OCI-M2 (cell line): ENCODE data around the gene HLF.

Source experiments
- DNase-seq: peaks from one replicate; lab custom pipeline; 2025; ENCODE audit not compliant: unreplicated experiment; lab: John Stamatoyannopoulos, UW

HLF gene

GRCh38 chr17:55289978-55290377 is 25.2 kb downstream of the HLF start:
- DNase-seq, result no peak

- no peak for DNase-seq
Measured at GRCh38 chr17:55290492-55291113, 25.8 kb downstream of the HLF start.

DNA sequence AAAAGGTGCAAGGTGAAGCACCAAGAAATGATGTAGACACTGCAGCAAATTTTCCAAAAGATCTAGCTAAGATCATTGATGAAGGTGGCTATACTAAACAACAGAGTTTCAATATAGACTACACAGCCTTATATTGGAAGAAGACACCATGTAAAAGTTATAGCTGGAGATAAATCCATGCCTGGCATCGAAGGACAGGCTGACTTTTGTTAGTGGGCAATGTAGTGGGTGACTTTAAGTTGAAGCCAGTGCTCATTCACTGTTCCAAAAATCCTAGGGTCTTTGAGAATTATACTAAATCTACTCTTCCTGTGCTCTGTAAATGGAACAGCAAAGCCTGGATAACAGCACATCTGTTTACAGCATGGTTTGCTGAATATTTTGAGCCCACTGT is 26.4 kb downstream of the HLF start:
- DNase-seq, result no peak

DNA sequence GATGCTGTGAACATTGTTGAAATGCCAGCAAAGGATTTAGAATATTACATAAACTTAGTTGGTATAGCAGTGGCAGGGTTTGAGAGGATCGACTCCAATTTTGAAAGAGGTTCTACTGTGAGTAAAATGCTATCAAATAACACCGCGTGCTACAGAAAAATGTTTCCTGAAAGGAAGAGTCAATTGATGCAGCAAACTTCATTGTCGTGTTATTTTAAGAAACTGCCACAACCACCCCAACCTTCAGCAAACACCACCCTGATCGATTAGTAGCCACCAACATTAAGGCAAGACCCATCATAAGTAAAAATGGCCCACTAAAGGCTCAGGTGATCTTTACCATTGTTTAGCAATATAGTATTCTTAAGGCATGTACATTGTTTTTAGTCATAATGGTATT is 27.3 kb downstream of the HLF start:
- DNase-seq, result no peak

- DNase-seq, result no peak
Measured at GRCh38 chr17:55294042-55294751, 29.4 kb downstream of the HLF start.

DNA sequence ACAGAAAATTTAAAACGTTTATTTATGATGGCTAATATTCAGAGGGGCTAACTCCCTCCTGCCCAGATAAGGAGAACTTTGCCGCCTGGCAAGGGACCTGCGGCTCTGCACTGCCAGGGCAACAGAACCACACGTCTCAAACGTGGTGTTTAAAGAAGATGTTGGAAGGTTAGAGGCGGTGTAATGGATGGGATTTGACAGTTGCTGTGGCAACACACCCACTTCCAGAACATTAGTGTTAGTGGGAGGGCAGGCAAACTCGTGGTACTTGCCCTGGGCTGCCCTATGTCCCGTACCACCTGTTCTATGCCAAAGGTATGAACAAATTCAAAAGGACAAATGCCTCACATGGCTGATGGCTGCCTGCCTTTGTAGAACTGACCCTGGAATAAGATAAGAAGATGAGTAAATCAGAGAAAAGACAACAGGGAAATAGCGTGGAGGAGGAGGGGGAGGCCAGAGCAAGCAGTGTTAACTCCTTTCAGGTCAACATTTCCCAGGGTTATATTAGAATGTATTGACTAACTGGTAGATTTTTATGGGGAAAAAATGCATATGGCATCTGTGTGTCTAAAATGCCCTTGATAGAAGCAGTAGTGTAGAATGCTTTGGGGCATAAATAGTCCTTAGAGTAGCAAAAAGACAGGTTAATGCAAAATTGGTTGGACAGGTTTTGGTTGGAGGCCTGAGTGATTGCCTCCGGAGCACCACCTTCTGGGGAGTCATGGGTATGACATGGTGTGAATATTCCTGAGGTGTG is 30.8 kb downstream of the HLF start:
- no peak for DNase-seq

DNA sequence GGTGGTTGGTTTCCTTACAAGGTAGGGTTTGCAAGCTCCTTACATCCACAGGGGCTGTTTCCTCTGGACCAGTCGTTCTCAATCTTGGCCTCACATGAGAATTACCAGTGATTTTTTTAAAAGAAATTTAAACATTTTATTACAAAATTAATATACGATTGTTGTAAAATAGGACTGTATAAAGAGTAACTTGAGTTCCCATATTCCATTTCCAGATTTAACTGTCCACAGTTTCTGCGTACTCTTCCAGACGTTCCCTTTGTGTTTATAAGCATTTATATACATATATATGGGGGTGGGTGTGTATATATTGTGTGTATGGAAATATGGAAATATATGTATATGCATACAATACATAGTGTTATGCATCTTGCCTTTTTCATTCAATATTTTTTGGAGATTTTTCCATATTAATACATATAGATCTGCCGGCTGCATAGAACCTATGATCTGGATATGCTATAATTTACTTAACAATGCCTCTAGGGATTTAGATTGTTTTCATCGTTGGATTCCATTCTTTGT is 31.5 kb downstream of the HLF start:
- no peak for DNase-seq

- DNase-seq, result no peak
Measured at GRCh38 chr17:55296699-55297098, 31.9 kb downstream of the HLF start.

GRCh38 chr17:55298111-55298730 is 33.5 kb downstream of the HLF start:
- DNase-seq, result no peak

DNA sequence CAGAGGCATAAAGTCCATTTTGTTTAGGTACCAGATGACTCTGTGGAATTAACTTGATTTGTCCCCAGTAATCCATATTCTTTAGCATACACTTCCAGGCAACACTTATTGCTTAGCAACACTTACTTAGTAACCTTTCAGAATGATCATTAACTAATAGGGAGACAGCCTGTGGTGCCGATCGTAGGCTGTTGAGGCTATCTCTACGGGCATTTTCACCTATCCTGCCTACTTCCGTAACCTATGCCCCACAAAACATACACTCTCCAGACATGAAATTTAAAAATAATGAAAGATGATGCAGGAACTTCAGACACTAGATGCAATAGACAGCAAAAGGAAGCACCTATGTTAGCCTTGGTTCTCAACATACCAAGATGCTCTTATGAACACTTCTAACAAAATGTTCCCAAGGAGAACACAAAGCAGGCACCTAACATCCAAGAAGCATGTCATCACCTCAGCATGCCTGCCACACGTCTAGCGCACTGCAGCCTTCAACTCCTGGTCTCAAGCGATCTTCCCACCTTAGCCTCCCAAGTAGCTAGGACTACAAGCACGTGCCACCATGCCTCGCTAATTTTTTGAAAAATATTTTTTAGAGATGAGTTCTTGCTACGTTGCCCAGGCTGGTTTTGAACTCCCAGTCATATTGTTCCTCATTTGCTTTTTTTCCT is 34.5 kb downstream of the HLF start:
- no peak for DNase-seq

DNA sequence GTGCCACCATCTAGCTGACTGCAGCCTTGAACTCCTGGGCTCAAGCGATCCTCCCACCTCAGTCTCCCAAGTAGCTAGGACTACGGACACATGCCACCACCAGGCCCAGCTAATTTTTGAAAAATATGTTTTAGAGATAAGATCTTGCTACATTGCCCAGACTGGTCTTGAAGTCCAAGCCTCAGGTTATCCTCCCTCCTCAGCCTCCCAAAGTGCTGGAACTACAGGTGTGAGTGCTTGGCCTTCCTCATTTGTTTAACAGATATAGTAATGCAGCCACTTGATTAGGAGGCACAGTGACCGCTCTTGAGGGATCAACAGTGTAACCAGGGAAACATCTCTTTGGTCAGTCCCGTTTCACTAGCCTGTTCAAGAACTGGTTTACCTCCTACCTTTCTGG is 35.1 kb downstream of the HLF start:
- no peak for DNase-seq

DNA sequence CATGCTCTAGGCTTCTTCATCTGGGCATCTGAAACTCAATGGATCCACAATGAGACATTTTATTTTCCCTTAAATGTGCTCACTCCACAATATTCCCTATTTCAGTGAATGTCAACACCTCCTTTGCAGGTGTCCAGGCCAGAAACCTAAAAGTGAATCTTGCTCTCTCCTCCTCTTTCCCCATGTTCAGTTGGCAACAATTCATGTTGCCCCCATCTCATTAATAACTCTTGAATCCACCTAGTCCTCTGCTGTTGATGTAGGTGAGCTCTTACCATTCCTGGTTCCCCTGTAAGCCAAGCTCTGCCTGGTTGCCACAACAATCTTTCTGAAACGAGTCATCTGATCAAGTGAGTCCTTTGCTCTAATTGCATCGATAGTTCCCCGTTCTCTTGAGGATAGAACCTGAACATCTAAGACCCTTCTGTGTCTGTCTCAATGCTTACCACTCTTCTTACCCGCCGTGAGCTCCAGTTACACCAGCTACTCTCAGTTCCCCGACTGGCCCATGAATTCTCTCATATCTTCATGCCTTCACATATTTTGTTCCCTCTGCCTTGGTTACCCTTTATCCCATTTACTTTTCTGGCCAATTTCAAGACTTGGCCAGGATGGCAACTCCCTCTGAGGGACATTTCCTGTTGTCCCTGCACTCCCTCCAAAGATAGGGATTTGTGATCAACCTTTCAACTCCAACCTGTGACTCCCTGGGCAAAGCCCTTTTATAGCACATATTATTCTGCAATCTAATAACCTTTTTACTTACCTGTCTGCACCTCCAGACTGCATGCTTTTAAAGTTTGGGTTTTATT is 35.9 kb downstream of the HLF start:
- no peak for DNase-seq

DNA sequence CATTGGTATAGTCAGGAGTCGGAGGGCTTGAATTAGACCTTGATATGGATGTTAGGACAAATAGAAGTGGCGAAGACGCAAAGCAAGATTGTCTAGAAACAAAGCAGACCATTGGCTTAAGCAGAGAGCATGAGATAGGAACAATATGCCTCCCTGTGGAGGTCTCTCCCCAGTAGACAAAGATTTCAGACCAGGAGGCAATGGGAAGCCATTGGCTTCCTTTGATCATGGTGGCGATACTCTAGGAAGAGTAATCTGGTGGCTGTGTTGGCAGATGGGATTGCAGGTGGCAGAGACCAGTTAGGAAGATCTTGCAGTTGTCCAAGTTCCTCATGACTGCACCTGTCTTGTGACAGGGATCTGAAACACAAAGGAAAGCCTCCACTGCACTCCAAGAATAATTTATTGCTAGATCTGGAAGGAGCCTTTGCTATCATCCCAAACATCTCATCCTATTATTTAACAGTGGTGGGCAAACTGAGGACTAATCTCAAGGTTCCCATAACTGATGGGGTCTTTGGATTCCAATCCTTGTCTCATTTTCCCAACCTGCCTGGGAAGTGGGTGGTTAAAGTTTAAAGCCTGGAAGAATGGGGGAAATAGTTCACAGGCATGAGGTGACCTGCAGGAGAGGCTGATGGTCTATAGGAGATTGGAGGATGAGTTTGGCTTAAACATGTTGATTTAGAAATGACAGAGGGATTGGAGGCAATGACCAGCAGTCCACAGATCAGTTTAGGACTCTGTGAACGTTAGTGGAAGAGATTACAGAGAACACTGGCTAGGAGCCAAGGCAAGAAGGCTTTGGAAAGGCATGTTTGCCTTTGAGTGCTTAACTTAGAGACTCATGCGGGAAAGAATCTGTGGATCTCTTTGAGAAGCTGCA is 37.0 kb downstream of the HLF start:
- DNase-seq, result no peak

GRCh38 chr17:55302407-55302787 is 37.6 kb downstream of the HLF start:
- DNase-seq, result no peak

GRCh38 chr17:55303008-55303493 is 38.3 kb downstream of the HLF start:
- no peak for DNase-seq

DNA sequence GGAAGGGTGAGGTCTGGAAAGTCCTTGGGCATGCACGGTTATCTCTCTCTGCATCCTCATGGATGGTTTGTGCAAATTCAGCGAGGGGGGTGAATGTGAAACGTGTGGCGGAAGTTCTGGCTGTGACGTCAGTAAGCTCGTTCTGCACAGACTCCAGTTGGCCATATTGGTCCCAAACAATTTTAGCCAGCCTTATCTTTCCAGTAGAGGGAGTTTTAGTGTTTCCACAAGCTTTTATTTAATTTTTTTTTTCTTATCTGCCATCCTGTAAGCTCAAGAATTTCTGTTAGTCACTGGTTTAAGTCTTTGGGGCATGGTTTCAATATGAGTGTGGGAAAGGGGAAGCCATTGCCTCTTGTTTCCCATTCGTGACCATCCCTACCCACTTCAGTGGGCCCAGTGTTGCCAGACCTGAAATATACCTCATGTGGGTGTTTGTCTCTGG is 39.0 kb downstream of the HLF start:
- no peak for DNase-seq

- no peak for DNase-seq
Measured at GRCh38 chr17:55304171-55304859, 39.6 kb downstream of the HLF start.

GRCh38 chr17:55305321-55306087 is 40.7 kb downstream of the HLF start:
- no peak for DNase-seq
